ENCODE data around the gene RAET1E. TPM values are rescaled to one million over a fixed set of nuclear protein-coding genes. Genes with fewer than 3 reads are reported as not detected.

The RAET1E gene
- total and polyA plus RNA-seq, 2 donors (not counting 1 experiment from before 2014, with no cell fraction given): not detected

- H3K4me3 ChIP-seq (ENCODE audit: control extremely low read depth in 1 of 5, extremely low read depth in 1 of 5, insufficient read depth in 1 of 5, low read depth in 2 of 5, low read length in 4 of 5): no peak overlapping the region
- no peaks in the 10 kb centered on the region for H3K79me2 ChIP-seq (ENCODE audit: control insufficient read depth, insufficient read depth, low read length)
- no peaks in the 10 kb centered on the region for H3K4me1 Mint-ChIP-seq
- no peak overlapping the region for H3K9ac ChIP-seq (ENCODE audit: low read length)
- no peak overlapping the region for H2AFZ ChIP-seq (ENCODE audit: insufficient read depth, low read depth, low read length, poor library complexity, severe bottlenecking)
- no peaks in the 10 kb centered on the region for H3K9me3 Mint-ChIP-seq (ENCODE audit: insufficient read depth)
- H3K4me3 Mint-ChIP-seq: no peak overlapping the region
- no peak for DNase-seq
- peaks cover 64% of the 10 kb centered on the region for H3K27me3 Mint-ChIP-seq
- H4K20me1 ChIP-seq (ENCODE audit: control insufficient read depth, insufficient read depth, low read length, poor library complexity, severe bottlenecking): no peaks in the 10 kb centered on the region
- H3K4me1 ChIP-seq (ENCODE audit: control insufficient read depth in 2 of 2, insufficient read depth in 2 of 2, low read length in 2 of 2): no peaks in the 10 kb centered on the region
- no peak for ATAC-seq (ENCODE audit: low read depth)
- intact Hi-C loops (cut with micrococcal nuclease): no loop called here
- H3K27ac Mint-ChIP-seq: no peak overlapping the region
- POLR2A ChIA-PET: no interaction called here
- TF ChIP-seq EZH2 (IDR thresholded peaks at IDR 0.05; ENCODE audit: borderline replicate concordance, insufficient read depth, low read depth, low read length, poor library complexity, severe bottlenecking): no peak
- TF ChIP-seq, protein P1, sequence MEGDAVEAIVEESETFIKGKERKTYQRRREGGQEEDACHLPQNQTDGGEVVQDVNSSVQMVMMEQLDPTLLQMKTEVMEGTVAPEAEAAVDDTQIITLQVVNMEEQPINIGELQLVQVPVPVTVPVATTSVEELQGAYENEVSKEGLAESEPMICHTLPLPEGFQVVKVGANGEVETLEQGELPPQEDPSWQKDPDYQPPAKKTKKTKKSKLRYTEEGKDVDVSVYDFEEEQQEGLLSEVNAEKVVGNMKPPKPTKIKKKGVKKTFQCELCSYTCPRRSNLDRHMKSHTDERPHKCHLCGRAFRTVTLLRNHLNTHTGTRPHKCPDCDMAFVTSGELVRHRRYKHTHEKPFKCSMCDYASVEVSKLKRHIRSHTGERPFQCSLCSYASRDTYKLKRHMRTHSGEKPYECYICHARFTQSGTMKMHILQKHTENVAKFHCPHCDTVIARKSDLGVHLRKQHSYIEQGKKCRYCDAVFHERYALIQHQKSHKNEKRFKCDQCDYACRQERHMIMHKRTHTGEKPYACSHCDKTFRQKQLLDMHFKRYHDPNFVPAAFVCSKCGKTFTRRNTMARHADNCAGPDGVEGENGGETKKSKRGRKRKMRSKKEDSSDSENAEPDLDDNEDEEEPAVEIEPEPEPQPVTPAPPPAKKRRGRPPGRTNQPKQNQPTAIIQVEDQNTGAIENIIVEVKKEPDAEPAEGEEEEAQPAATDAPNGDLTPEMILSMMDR (IDR thresholded peaks at IDR 0.05): no peak
- WGBS (ENCODE audit: insufficient coverage): 84% methylated on average over 11 of the region's 11 CpGs
- no peak overlapping the region for H3K4me2 ChIP-seq (replicated peaks; ENCODE audit: low read depth, low read length, poor library complexity, severe bottlenecking)
- H3K9me3 ChIP-seq (ENCODE audit: control extremely low read depth in 1 of 3, control insufficient read depth in 2 of 3, insufficient read depth in 1 of 3, low read length in 2 of 3): no peaks in the 10 kb centered on the region
- H3K36me3 ChIP-seq (replicated peaks in 1 of 2; ENCODE audit: control extremely low read depth in 1 of 2, control insufficient read depth in 1 of 2, extremely low read depth in 1 of 2, insufficient read depth in 2 of 2, low read length in 1 of 2): no peaks in the 10 kb centered on the region
- no peak overlapping the region for H3K27ac ChIP-seq (ENCODE audit: low read length in 2 of 2)
- CTCF ChIA-PET: no interaction called here
- peaks cover 0 to 9% (median 0%) of the 10 kb centered on the region in 4 experiments for H3K27me3 ChIP-seq (replicated peaks in 1 of 4; ENCODE audit: control extremely low read depth in 1 of 4, control insufficient read depth in 3 of 4, insufficient read depth in 4 of 4, low read length in 3 of 4)
Measured at GRCh38 chr6:149884215-149884614, 13.7 kb downstream of the RAET1E start.

DNA sequence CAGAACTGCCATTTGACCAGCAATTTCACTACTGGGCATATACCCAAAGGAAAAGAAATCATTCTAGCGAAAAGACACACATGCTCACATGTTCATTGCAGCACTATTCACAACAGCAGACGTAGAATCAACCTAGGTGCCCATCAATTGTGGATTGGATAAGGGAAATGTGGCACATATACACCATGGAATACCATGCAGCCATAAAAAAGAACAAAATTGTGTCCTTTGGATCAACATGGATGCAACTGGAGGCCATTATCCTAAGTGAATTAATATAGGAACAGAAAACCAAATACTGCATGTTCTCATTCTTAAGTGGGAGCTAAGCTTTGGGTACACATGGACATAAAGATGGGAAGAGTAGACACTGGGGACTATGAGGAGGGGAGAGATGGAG, 16.1 kb downstream of the RAET1E start:
- ATAC-seq (ENCODE audit: low read depth) (no peak), DNase-seq (no peak)
- no peak overlapping the region for H3K27ac ChIP-seq (ENCODE audit: low read length in 2 of 2)
- TF ChIP-seq EZH2 (IDR thresholded peaks at IDR 0.05; ENCODE audit: borderline replicate concordance, insufficient read depth, low read depth, low read length, poor library complexity, severe bottlenecking): no peak
- TF ChIP-seq, protein P1 (IDR thresholded peaks at IDR 0.05): no peak
- H3K4me3 ChIP-seq (ENCODE audit: control extremely low read depth in 1 of 5, extremely low read depth in 1 of 5, insufficient read depth in 1 of 5, low read depth in 2 of 5, low read length in 4 of 5): no peak overlapping the region
- no CpG with 5 or more reads among the region's 2 CpGs for WGBS (ENCODE audit: insufficient coverage)
- intact Hi-C loops (cut with micrococcal nuclease): no loop called here
- H3K4me2 ChIP-seq (replicated peaks; ENCODE audit: low read depth, low read length, poor library complexity, severe bottlenecking): no peak overlapping the region
- no peaks in the 10 kb centered on the region for H3K36me3 ChIP-seq (replicated peaks in 1 of 2; ENCODE audit: control extremely low read depth in 1 of 2, control insufficient read depth in 1 of 2, extremely low read depth in 1 of 2, insufficient read depth in 2 of 2, low read length in 1 of 2)
- no peak overlapping the region for H2AFZ ChIP-seq (ENCODE audit: insufficient read depth, low read depth, low read length, poor library complexity, severe bottlenecking)
- no peaks in the 10 kb centered on the region for H3K4me1 Mint-ChIP-seq
- no peaks in the 10 kb centered on the region for H3K79me2 ChIP-seq (ENCODE audit: control insufficient read depth, insufficient read depth, low read length)
- H3K27ac Mint-ChIP-seq: no peak overlapping the region
- H3K9me3 Mint-ChIP-seq (ENCODE audit: insufficient read depth): no peaks in the 10 kb centered on the region
- H3K9me3 ChIP-seq (ENCODE audit: control extremely low read depth in 1 of 3, control insufficient read depth in 2 of 3, insufficient read depth in 1 of 3, low read length in 2 of 3): peaks cover 0 to under 1% (median 0%) of the 10 kb centered on the region in 3 donors
- no peaks in the 10 kb centered on the region for H3K4me1 ChIP-seq (ENCODE audit: control insufficient read depth in 2 of 2, insufficient read depth in 2 of 2, low read length in 2 of 2)
- POLR2A ChIA-PET: no interaction called here
- CTCF ChIA-PET: no interaction called here
- no peak overlapping the region for H3K4me3 Mint-ChIP-seq
- H3K9ac ChIP-seq (ENCODE audit: low read length): no peak overlapping the region
- H4K20me1 ChIP-seq (ENCODE audit: control insufficient read depth, insufficient read depth, low read length, poor library complexity, severe bottlenecking): no peaks in the 10 kb centered on the region
- H3K27me3 Mint-ChIP-seq: peaks cover 70% of the 10 kb centered on the region
- peaks cover 0 to 22% (median 2%) of the 10 kb centered on the region in 4 experiments for H3K27me3 ChIP-seq (replicated peaks in 1 of 4; ENCODE audit: control extremely low read depth in 1 of 4, control insufficient read depth in 3 of 4, insufficient read depth in 4 of 4, low read length in 3 of 4)

Measured in B cell (primary cell).